Measurements from ENCODE around the gene BPIFB6. TPM values are rescaled to one million over a fixed set of nuclear protein-coding genes. Genes with fewer than 3 reads are reported as not detected.

The BPIFB6 gene
- total RNA-seq, 1 donor from 2014 or later, result not detected

DNA sequence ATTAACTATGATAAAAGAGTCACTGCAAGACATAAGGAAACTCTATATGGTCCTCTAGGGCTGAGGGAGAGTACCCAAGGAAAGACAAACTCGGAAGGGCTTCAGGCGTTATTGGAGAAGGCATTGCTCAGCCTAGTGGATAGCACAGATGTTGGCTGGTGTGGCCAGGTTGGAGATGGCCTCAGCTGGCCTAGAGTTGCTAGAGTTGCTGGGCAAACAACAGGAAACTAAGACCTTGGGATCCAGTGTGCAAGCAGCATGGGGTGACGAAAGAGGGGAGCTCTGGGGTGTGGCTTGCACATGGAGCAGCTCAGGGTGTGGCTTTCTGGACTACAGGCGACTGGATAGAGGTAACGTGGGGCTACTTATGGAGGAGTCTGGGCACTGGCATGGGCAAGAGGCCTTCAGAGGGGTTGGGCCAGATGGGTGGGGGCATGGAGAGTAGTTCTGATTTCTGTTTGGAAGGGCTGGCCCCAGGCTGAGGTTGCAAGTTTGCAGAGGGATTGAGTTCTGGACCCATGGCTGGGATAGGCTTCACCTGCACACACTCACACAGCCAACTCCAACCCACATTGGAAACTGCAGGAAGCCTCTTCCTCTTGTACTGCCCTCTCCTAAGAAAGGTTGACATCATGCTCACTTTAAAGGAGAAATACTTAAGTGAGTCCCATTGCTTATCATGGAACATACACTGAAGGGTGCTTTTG is 5.2 kb upstream of the BPIFB6 start:
- H3K4me3 ChIP-seq (ENCODE audit: low read depth, low read length), result no peak overlapping the region
- no peaks in the 10 kb centered on the region for H3K36me3 ChIP-seq (ENCODE audit: control insufficient read depth, insufficient read depth, low read length)
- TF ChIP-seq, protein P1, sequence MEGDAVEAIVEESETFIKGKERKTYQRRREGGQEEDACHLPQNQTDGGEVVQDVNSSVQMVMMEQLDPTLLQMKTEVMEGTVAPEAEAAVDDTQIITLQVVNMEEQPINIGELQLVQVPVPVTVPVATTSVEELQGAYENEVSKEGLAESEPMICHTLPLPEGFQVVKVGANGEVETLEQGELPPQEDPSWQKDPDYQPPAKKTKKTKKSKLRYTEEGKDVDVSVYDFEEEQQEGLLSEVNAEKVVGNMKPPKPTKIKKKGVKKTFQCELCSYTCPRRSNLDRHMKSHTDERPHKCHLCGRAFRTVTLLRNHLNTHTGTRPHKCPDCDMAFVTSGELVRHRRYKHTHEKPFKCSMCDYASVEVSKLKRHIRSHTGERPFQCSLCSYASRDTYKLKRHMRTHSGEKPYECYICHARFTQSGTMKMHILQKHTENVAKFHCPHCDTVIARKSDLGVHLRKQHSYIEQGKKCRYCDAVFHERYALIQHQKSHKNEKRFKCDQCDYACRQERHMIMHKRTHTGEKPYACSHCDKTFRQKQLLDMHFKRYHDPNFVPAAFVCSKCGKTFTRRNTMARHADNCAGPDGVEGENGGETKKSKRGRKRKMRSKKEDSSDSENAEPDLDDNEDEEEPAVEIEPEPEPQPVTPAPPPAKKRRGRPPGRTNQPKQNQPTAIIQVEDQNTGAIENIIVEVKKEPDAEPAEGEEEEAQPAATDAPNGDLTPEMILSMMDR (IDR thresholded peaks at IDR 0.05; ENCODE audit: insufficient read depth, low read length, poor library complexity, severe bottlenecking), result no peak
- no peaks in the 10 kb centered on the region for H3K27me3 ChIP-seq (ENCODE audit: control insufficient read depth, insufficient read depth, low read length)
- DNase-seq (ENCODE audit: low read depth), result no peak

DNA sequence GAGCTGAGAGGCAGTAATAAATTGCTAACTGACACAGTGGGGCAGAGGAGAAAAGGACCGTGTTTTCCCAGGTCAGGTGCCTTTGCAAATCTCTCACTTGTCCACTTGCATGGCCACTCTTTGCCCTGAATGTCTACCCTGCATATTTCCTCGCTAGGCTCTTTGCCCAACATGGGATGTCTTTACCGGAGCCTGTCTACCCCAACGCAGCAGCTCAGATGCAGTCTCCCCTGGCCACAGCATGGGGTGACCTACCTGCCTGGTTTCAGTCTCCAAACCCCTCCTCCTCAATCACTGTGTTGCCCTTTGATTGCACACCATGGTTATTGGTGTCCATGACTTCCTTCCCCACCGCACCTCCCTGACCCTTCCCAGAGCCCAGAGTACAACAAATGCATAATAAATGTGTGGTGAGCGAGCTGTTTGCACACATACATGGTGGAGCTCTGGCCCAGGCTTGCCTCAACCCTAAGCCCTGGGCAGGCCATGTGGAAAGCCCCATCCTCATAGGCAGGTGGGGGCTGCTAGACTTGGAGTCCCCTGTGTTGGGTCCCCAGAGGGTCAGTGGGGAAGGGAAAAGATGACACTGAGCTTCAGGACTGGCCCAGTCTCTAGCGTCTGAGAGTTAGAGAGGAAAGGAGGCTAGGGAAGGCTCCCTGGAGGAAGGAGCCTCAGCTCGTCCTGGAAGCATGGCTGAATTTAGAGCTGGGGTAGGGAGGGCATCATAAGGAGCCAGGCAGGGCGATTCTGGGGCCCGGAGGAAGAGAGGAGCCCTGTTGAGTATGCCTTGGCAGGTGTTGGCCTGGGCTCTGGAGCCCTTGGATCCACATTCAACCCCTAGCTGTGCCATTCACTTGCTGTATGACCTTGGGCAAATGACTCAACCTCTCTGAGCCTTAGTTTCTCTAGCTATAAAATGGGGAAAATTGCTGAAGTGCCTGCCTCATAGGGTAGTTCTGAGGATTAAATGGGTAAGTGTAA is 4.4 kb upstream of the BPIFB6 start:
- Histone ChIP-seq H3K36me3 (ENCODE audit: control insufficient read depth, insufficient read depth, low read length) (no peaks in the 10 kb centered on the region), H3K4me3 (ENCODE audit: low read depth, low read length) (no peak overlapping the region), H3K27me3 (ENCODE audit: control insufficient read depth, insufficient read depth, low read length) (no peaks in the 10 kb centered on the region)
- TF ChIP-seq, protein P1 (IDR thresholded peaks at IDR 0.05; ENCODE audit: insufficient read depth, low read length, poor library complexity, severe bottlenecking), result no peak
- no peak for DNase-seq (ENCODE audit: low read depth)

DNA sequence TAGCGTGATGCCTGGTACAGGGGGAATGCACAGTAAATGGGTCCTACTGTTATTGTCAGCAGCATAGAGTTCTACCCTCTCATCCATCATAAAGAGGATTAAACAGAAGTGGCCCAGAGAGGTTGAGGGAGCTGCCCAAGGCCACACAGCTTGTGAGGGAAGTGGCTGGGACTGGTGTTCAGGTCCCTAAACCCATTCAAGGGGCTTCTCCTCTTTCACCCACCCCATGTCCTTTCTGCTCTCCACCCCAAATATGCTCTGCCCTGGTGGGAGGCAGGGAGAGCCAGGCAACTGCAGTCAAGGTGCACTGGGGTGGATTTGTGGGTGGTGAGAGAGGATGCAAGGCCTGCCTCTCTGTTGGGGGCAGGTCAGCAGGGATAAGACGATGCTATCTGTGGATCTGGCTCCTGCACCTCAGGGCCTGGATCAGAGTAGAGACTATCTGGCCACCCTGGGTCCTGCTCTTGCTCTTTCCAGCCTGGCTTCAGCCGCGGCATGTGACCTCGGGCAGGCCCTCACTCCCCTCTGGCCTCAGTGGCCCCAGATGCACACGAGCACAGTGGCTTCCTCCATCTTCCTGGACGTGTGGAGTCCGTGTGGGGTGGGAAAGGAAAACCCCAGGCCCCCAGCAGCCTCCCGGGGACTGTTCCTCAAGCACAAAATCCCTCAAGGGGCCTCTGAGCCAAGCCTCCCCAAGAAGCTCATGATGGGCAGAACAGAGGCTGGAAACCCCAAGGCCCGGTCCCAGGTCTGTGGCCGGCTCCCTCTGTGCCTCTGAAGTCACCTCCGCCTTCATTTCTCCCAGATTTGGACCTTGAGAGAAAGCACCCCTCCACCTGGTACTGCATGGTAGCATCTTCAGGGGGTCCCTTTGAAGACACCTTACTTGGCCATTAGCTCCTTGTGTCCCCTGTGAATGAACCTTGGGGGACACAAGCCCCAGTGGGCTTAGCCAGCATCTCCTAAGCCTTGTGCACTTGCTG is 3.4 kb upstream of the BPIFB6 start:
- no peaks in the 10 kb centered on the region for H3K36me3 ChIP-seq (ENCODE audit: control insufficient read depth, insufficient read depth, low read length)

DNA sequence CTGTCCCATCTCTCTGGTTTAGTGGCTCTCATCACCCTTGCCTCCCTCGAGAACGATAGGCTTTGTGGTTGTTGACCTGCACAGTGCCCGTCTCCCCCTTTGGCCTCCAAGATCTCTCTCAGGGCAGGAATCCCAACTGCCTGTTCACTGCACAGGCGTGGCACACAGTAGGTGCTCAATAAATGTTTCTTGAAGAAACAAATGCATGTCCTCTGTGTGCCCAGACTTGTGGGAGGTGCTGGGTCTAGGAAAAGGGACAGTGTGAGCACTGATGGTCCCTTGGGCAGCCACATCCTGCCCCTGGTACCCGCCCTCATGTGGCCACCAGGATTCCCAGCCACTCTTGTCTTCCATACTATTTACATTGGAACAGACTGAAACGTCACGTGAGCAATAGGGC is 2.6 kb upstream of the BPIFB6 start:
- Histone ChIP-seq H3K4me3 (ENCODE audit: low read depth, low read length) (no peak overlapping the region), H3K36me3 (ENCODE audit: control insufficient read depth, insufficient read depth, low read length) (no peaks in the 10 kb centered on the region), H3K27me3 (ENCODE audit: control insufficient read depth, insufficient read depth, low read length) (no peaks in the 10 kb centered on the region)
- DNase-seq (ENCODE audit: low read depth), result no peak
- TF ChIP-seq, protein P1 (IDR thresholded peaks at IDR 0.05; ENCODE audit: insufficient read depth, low read length, poor library complexity, severe bottlenecking), result no peak

More for the DNA sequence above, 3.4 kb upstream of the BPIFB6 start:
- TF ChIP-seq, protein P1 (IDR thresholded peaks at IDR 0.05; ENCODE audit: insufficient read depth, low read length, poor library complexity, severe bottlenecking), result no peak
- no peak overlapping the region for H3K4me3 ChIP-seq (ENCODE audit: low read depth, low read length)
- DNase-seq (ENCODE audit: low read depth), result no peak
- no peaks in the 10 kb centered on the region for H3K27me3 ChIP-seq (ENCODE audit: control insufficient read depth, insufficient read depth, low read length)

DNA sequence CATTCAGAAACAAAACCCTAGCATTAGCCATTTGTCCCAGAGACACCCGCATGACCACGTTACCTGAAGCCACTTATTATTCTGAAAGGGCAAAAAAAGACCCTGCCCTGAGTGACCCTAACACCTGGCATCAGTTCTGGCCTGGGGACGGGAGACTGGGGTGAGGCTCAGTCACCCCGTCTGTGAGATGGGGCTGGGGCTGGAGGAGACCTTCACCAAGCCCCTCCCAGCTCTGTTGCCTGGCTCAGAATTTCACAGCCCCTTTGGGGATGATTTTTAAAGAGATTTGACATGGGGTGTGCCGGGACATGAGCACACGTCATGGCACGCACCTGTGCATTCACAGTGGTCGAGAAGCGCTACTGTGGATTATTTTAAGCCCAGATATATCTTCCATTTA is 1.4 kb upstream of the BPIFB6 start:
- DNase-seq (ENCODE audit: low read depth), result no peak
- Histone ChIP-seq H3K36me3 (ENCODE audit: control insufficient read depth, insufficient read depth, low read length) (no peaks in the 10 kb centered on the region), H3K27me3 (ENCODE audit: control insufficient read depth, insufficient read depth, low read length) (no peaks in the 10 kb centered on the region), H3K4me3 (ENCODE audit: low read depth, low read length) (no peak overlapping the region)
- TF ChIP-seq, protein P1 (IDR thresholded peaks at IDR 0.05; ENCODE audit: insufficient read depth, low read length, poor library complexity, severe bottlenecking), result no peak

Measured in kidney epithelial cell (primary cell).